NCI-H82 (cell line): ENCODE data around the gene KIF3C.
A peak's percentile ranks its signal among the peaks of the same experiment; 100 is the strongest.
"Not testable (repeated sequence)": the region's sequence is repeated elsewhere in the genome, so short reads cannot be mapped to it uniquely, and the experiment has no call there.

Source experiments
- DNase-seq: peaks from one replicate; lab custom pipeline; 2025; lab: John Stamatoyannopoulos, UW

The KIF3C gene

DNA sequence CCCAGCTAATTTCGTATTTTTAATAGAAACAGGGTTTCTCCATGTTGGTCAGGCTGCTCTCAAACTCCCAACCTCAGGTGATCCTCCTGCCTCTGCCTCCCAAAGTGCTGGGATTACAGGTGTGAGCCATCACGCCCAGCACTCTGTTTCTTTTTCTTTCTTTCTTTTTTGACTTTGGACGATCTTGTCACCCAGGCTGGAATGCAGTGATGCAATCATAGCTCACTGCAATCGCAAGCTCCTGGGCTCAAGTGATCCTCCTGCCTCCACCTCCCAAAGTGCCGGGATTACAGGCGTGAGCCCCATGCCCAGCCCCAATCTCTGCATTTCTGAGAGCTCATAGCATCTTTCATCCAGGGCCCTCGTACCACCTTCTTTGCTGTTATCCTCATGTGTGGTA is 17.1 kb upstream of the KIF3C start:
- not testable (repeated sequence) for DNase-seq

- not testable (repeated sequence) for DNase-seq
Observed at GRCh38 chr2:25998816-25999383, 16.6 kb upstream of the KIF3C start.

DNA sequence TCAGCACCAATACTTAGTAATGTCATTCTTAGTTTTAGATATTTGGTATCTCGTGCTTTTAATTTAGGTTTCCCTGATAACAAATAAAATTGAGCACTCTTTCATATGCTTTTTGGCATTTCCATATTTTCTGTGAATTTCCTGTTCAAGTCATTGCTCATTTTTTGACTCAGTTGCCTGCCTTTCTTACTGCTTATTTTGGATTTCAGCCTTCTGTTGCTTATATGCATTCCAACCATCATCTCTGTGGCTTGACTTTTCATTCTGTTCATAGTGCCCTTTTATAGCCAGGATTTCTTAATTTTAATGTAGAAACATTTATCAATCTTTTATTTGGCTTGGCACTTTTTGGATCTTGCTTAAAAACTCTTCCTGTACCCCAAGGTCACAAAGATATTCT is 14.5 kb upstream of the KIF3C start:
- DNase-seq: no peak

DNA sequence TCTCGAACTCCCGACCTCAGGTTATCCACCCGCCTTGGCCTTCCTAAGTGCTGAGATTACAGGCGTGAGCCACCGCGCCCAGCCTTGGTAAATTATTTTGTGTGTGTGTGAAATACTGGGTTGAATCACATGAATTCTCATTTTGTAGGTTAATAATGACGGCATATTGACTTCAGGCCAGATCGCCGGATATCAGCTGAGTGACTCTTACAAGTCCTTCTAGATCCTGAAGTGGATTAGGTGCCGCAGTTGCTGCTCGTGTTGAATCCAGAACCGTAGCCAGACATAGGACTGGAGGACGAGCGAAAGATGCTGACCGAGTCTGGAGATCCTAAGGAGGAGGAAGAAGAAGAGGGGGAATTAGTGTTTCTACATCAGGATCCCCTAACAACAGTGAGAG is 12.2 kb upstream of the KIF3C start:
- no peak for DNase-seq

DNA sequence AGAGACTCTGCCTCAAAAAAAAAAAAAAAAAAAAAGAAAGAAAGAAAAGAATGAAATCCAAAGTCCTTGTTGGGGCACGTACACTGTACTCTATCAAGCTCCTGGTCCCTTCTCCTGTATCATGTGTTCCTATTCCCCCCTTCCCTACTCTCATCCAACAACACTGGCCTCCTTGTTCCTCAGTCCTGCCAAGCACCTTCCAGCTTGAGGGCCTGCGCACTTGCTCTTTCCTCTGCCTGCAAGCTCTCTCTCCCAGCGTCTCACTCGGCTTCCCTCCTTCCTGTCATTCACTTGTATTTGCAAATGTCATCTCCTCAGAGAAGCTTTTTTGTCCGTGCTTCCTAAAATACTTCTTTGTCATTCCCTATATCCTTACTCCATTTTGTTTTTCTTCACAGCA is 10.8 kb upstream of the KIF3C start:
- DNase-seq: no peak

GRCh38 chr2:25992556-25992955 is 10.3 kb upstream of the KIF3C start:
- no peak for DNase-seq

DNA sequence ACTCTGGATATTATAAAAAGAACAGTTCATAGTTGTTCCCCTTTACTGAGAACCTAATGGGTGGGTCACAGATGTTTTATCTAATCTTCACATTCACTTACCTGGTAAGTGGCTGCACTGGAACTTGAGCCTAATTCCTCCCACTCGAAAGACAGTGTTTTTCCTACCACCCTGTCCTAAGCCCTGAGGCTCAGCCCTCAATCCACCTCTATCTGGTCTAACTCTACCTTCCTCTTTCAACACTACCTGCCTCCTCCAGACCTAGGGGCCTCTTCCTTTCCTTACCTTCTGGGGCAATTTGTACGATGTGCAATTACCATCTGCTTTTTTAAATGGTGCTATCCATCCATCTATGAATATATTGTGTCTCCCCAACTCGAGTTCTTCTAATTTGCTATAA is 9.7 kb upstream of the KIF3C start:
- DNase-seq: peak; percentile 45

DNA sequence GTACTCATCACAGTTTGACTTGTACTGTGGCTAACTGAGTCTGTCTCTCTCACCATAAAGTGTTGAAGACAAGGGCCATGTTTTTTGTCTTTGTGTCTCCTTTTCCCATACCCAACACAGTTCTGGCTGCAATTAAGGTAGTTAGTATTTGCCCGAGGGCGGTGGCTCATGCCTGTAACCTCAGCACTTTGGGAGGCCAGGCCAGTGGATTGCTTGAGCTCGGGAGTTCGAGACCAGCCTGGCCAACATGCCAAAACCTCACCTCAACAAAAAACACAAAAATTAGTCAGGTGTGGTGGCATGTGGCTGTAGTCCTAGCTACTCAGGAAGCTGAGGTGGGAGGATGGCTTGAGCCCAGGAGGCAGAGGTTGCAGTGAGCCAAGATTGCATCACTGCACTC is 6.9 kb upstream of the KIF3C start:
- no peak for DNase-seq

- DNase-seq: no peak
Observed at GRCh38 chr2:25988134-25988533, 5.8 kb upstream of the KIF3C start.

- DNase-seq: no peak
Observed at GRCh38 chr2:25983735-25984134, 1.4 kb upstream of the KIF3C start.

- no peak for DNase-seq
Observed at GRCh38 chr2:25982968-25983280, 627 bp upstream of the KIF3C start.

- DNase-seq: peak; percentile 84
Observed at GRCh38 chr2:25981596-25982272, 563 bp downstream of the KIF3C start.

GRCh38 chr2:25980951-25981350 is 1.3 kb downstream of the KIF3C start:
- DNase-seq: no peak

GRCh38 chr2:25980076-25980887 is 2.0 kb downstream of the KIF3C start:
- DNase-seq: no peak

- DNase-seq: no peak
Observed at GRCh38 chr2:25979001-25979400, 3.3 kb downstream of the KIF3C start.

- peak; percentile 35 for DNase-seq
Observed at GRCh38 chr2:25977768-25978167, 4.5 kb downstream of the KIF3C start.

- no peak for DNase-seq
Observed at GRCh38 chr2:25976983-25977741, 5.1 kb downstream of the KIF3C start.

- no peak for DNase-seq
Observed at GRCh38 chr2:25972049-25972823, 10.1 kb downstream of the KIF3C start.

- no peak for DNase-seq
Observed at GRCh38 chr2:25971596-25971995, 10.7 kb downstream of the KIF3C start.

DNA sequence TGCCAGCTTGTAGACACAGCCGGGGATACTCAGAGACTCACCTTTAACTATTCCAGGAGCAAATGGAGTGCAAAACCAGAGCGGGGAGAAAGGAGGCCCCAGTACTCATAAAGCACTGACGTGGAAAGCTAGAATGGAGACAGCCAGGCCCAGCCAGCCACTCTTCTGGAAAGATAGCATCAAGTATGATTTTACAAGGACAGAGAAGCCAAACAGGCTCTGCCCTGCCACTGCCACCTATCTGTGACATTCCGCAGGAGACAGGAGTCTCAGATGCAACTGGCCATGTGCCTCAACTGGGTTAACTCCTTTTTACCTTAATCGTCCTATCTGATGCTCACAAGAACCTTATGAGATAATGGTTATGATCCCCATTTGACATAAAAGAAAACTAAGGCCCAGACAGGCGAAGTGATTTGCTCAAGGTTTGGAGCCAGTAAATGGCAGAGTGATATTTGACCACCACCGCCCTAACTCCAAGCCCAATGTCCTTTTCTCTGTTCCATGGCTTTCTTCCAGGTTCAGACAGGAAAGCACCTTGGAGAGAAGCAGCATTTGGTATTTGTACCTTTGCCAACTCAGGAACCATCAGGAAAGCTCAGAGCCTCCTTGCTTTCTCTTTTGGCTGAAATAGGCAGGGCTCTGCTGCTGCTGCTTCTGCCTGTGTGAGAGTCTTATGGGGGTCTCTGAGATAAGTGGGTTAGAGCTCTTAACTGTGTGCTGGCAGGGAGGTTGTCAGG is 15.6 kb downstream of the KIF3C start:
- no peak for DNase-seq

- DNase-seq: no peak
Observed at GRCh38 chr2:25964891-25965290, 17.4 kb downstream of the KIF3C start.
